Measurements from ENCODE around the gene SLC25A48.
A peak's percentile ranks its signal among the peaks of the same experiment; 100 is the strongest.

SLC25A48 gene, protein sequence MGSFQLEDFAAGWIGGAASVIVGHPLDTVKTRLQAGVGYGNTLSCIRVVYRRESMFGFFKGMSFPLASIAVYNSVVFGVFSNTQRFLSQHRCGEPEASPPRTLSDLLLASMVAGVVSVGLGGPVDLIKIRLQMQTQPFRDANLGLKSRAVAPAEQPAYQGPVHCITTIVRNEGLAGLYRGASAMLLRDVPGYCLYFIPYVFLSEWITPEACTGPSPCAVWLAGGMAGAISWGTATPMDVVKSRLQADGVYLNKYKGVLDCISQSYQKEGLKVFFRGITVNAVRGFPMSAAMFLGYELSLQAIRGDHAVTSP

DNA sequence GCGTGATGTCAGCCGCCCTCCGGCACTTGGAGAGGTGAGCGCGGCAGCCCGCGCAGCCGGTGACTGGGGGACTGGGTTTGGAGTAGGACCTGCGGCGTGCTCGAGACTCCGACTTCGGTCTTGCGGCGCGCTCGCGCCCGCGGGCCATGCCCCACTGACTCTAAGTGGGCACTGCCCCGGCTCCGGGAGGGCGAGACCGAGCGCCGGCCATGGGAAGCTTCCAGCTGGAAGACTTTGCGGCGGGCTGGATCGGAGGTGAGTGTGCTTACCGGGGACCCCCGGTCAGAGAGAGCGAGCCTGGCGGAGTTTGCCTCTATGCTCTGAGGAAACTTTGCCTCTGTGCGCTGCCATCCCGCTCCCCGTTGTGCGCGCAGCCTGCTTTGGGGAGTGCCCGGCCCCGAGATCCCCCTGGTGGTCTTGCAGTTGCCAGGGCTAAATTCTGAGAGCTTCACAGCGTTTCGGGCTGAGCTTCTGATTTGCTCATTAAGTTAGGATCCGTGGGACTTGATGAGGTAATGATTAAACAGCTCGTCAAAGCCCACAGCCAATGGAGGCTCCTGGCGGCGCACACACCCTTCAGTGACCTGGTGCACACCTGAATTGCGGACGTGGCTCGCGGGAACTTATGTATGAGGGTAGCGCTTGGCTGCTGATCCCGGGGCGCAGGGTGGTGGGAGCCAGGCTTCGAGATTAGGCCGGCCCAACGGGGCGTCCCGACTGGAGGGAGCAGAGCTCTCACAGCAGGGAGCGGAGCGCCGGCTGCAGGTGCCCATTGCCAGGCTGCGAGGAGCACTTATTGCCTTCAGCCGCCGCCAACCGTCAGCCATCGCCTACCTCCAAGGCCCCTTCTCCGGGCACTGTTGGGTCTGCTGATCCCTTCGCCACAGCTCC, at the start of gene SLC25A48:
TSS of gene SLC25A48 (plus strand) at position 25 of the 891 bp plus-strand sequence. CDS start at position 210, 185 bp downstream.
- DNase-seq = no peak

DNA sequence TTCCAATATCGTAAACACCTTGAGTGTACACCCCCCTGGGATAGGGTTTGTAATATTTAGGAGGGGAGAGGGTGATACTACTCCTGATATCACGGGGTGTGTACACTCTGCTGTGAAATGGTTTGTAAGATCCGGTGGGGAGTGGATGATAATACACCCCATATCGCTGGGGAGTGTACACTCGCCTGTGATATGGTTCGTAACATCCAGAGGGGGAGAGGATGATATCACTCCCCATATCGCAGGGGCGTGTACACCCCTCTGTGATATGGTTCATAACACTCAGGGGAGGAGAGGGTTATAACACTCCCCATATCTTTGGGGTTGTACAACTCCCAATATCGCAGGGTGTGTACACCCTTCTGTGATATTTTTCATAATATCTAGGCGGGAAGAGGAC, 33.8 kb upstream of the SLC25A48 start:
- DNase-seq = no peak

DNA sequence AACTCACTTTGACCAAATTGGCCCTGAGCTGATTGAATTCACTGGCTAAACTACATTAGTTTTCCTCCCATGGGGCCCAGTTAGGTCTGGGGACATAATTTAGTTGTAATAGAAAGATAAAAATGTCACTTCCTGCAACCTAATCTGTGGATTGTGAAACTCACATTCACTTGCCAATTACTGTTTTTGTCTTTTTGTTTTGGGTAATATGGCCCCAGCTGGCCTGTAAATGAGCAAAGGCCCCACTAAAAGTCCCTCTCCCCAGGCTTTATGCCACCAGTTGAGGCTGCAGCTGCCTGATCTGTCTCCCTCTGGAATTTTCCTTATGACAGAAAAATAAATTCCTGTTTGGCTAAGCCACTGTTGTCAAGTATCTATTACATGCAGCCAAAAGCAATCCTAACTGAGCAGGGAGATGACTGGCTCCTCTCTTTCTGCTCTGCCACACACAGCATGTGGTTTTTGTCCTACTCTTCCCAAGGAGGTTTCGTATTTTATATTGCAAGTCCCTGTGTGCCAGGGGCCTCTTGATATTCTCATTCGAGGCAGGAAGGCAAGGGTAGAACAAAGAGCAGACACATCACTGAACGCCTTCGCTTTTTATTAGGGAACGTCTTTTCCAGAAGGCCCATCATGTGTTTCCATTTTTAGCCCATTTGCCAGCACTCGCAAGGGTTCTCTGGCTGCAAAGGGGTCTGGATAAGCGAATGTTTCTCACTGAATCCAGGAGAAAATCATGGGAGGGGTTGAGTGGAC, 24.1 kb upstream of the SLC25A48 start:
- no peak for DNase-seq

DNA sequence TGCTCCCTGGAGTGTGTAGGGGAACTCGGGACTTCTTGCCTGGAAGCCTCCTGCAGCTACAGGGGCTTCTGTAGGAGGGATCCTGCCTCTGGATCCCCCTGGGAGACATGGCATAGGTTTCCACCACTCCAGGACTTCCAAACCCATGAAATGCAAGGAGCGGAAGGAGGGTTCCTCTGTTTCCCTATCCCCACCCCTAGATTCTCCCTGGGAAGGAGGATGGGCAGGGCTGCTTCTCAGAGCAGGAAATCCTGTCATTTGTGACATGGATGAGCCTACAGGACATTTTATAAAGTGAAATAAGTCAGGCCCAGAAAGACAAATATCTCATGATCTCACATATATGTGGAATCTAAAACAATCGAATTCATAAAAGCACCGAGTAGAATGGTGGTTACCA, 23.5 kb upstream of the SLC25A48 start:
- no peak for DNase-seq

DNA sequence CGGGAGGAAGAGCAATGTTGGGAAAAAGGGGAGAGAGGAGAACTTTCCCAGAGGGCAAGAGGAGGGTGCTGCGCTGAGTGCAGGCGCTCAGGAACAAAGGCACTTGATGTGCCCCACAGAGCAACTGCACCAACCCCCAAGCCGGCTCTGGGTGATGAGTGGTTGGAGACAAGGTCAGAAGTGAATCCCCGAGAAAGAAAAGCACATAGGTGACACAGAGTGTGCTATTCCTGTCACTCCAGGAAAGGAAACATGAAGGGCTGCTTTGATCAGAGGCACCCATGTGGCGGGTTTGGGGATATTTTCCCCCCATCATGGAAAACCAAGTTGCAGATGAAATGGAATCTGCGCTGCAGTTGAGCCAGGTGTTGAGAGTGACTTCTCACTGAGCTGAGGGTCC, 20.7 kb upstream of the SLC25A48 start:
- DNase-seq = no peak

DNA sequence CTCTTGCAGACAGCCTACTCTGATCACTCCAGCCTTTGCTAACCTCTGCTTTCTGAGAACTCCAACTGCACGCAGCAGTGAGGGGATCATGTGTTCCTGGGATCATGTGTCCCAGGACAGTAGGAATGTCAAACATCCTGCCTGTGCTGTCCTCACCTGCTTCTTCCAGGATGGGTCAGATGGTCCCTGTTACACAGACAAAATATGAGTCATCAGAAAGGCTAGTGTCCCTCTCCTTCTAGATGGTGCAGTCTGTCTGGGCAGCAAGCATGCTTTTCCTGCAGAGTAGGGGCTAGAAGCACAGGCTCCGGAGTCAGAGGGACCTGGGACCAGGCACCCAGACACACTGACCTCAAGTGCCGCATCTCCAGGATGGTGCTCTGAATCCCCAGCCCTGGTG, 20.1 kb upstream of the SLC25A48 start:
- no peak for DNase-seq

DNA sequence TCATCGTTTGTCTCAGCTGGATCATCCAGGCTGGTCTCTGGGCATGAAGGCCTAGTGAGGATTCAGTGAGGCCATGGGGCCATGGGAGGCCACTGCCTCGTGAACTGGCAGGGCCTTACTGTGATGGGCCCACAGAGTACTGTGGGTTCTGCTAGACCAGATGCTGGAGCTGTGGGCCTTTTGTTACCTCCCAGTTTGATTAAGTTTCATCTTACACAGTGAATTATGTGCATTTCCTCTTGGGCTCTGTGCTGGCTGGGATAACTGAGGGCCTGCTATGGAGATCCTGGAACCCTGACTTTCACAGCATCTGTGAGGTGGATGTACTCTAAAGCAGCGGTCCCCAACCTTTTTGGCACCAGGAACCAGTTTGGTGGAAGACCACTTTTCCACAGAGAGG, 19.7 kb upstream of the SLC25A48 start:
- DNase-seq = no peak

DNA sequence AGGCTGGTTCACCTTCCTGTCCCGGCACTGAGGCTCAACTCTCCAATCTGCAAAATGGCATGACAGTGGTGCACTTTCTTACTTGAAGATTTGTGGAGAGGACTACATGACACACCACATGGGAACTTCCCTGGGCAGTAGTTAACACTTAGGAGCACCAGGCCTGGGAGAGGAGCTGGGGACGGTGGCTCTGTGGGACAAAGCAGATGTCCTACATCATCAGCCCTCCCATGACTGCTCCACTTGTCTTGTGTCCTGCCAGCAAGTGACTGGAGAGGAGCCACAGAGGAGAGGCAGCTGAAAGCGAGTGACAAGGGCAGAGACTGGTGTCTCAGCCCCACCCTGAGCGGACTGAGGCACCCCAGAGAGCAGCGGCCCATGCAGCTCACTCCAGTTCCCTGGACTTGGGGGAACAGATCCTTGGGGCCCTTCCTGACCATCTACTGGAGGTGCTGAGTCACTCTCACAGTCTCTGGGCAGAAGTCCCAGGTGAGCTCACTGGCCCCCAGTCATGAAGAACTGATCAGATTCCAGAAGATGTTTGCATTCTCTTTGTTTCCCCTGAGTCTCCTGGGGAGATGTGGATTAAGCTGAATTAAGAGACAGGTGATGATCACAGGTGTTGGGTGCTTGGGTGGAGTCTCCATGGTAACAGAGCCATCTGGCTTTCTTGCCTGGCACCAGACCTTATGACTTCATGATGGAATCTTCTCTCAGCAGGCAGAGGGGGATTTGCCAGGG, 13.2 kb upstream of the SLC25A48 start:
- no peak for DNase-seq

DNA sequence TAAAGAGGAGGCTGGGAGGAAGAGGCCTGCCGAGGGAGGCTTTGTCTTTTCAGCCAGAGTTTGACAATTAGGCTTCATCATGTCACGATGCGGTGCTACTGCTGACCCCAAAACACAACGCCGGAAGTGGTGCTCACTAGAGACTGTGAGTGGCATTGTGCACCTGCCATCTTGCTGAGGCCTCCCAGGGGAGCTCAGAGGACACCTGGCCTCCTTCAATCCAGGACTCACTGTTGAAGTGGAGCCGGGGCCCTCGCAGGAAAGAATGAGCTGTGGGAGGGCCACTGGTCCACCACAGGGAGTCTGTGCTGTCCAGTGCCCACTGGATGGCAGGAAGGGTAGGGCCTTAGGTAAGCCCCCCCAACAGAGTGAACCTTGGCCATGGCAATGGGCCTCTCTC, 12.7 kb upstream of the SLC25A48 start:
- no peak for DNase-seq

DNA sequence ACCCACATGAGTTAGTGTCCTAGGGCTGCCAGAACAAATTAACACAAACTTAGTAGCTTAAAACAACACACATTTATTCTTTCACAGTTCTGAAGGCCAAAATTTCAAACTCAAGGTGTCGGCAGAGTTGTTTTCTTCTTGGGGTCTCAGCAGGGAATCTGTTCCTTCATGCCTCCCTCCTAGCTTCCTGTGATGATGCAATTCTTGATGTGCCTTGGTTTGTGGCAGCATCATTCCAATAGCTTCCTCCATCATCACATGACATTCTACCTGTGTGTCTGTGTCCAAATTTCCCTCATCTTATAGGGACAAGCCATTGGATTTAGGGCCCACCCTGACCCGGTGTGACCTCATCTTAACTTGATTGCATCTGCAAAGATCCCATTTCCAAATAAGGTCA, 12.2 kb upstream of the SLC25A48 start:
- DNase-seq = no peak

DNA sequence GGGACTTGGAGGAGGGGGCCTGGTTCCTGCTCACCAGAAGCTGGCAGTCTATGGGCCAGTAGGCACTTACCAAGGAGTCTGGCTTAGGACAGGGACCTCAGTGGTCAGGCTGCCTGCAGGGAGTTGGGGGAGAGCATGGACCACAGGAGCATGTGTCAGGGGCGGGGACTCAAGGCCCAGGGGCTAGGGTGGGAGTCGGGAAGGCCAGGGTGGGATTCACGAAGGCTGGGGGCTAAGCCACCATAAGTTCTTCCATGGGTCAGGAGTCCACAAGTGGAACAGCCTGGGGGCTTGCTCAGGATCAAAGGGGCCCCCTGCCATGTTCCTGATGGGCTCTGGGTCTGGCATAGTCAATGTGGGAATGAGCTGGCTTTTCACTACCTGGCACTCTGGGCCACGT, 11.5 kb upstream of the SLC25A48 start:
- DNase-seq = no peak

DNA sequence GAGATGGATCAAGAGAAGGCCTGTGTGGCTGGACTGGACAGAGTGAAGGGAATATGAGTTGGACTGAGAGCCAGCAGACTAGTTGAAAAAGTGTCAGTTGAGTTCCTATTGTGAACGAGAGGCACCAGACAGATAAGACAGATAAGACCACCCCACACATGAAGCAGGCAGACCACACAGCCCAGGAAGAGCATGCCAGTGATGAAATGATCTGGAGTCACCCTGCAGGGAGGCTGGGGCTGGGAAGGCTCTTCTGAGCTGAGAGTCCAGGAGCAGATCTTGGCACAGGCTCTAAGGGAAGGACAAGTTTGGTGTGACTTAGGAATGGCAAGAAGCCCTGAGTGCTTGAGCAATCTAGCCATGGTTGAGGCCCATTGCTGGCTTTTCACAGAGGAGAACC, 10.6 kb upstream of the SLC25A48 start:
- DNase-seq = no peak

DNA sequence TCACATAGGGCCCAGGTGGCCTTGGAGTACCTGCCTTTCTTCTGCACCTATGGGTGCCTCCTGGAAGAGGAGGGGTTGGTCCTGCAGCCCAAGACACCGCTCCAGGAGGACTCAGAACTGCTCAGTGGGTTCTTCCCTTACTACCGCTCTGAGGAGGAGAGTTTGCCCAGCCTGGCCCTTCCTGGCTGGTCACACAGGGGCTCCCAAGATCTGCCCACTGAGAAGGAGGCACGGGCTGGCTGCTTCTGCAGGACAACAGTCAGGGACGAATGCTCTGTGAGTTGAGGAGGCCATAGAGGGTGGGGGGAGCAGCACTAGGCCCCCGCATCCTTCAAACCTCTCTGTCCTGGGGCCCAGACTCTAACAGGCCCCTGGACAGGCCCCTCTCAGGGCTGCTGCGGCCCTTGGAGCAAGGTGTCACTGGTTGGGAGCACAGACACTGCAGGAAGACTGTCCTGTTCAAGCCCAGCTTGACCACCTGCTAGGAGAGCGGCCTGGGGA, 9.9 kb upstream of the SLC25A48 start:
- no peak for DNase-seq

DNA sequence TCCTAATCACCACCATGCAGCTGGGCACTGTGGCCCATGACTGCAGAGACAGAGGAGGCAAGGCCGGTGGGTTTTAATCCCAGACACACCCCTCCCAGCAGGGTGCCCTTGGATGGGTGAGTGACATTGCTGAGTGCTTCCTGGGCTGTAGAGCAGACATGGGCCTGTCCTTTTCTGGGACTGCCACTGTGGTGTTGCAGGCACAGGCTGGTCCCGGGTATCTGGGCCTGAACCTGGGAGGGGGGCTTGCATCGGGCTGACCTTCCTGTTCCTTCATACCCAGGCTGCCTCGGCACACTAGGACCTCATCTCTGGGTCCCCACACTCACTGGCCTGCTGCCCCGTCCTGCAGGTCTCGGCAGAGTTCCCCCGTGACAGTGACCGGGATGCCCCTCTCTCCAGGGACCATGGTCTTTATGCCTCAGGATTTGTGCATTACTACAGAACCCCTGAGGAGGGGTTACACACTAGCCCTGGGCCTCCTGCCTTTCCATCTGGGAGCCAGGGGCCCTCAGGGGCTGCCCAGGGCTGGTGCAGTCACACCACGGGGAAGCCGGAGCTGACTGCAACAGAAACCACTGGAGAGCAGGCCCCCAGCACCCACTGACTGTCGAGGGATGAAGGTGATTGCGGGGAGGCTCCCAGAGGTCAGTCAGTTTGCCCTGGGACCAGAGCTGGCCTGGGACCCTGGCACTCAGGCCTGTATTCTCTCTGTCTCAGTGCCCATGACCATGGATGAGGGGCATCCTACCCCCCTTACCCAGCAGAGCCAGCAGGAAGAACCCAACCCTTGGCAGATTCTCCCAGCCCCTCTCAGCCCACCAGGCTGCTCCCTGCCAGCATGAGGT, 8.9 kb upstream of the SLC25A48 start:
- DNase-seq = no peak

DNA sequence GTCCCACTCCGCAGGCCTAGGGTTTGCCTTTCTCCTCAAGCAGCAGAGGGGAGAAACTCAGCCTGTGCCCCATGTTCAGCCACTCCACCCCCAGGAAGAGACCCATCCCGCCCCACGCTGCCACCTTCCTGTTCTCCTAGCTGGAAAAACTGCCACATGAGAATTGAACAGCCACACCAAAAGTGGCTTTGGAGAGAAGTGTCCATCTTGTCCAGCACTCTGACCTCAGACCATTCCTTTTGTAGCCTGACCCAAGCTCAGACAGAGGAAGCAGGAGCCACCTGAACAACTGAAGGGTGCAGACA, 8.3 kb upstream of the SLC25A48 start:
- no peak for DNase-seq

DNA sequence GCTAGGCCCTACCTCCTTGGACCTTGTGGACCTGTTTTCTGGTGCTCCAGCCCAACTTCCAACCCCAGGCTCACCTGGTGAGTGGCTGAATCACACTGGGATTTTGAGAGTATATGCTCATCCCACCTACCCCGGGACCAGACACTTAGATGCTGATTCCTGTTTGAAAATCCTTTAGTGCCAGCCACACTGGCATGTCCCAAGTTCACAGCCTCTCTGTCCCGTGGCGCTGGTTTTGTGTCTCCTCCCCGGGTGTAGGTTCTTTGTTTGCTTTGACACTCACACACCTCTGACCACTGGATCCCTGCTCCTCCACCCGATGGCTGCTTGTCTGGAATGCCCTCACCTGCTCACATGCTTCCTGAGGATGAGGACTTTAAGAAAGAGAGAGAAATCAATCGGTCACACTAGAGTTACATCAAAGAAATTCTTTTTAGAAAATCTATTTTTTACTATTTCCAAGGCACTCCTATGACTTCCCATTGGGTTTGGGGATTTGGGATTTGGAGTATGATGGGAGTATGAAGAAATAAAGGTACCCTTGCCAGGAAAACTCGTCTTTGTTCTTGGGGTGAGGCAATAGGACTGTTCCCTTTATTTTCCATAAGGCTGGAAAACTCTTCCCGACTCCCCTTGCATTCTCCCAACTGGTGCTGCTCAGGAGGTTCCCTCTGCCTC, 7.3 kb upstream of the SLC25A48 start:
- DNase-seq = no peak

DNA sequence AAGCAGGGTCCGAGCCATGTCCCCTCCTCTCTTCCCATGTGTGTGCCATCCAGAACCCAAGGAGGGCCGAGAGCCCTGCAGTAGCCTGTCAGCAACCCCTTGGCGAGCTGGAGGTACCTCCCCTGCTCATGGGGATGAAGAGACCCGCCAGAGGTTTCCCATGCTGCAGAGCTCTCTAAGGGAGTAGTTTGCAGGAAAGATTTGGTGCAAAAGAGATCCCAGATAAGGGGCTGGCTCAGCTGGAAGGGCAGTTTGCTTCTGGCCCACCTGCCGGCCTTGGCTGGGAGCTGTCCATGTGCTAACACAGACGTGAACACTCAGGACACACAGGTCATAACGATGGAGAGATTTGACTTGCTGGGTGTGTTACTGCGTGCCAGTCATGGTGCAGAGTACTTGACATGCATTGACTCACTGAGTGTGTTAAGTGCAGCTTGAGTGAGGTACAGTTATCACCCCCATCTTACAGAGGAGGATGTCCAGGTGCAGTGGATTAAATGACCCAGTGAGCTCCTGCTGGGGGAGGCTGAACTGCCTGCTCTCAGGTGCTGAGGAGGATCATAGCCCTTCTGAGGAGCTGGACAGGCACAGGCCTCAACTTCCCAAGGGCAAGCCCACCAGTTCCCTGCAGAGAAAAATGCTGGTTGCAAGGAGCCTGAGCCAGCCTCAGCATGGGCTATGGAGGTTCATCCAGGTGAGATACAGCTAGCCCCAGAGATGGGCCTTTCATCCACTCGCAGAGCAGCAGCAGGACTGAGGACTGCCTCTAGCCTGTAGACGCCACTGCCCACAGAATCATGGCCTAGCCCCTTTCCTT, 6.3 kb upstream of the SLC25A48 start:
- DNase-seq = no peak

DNA sequence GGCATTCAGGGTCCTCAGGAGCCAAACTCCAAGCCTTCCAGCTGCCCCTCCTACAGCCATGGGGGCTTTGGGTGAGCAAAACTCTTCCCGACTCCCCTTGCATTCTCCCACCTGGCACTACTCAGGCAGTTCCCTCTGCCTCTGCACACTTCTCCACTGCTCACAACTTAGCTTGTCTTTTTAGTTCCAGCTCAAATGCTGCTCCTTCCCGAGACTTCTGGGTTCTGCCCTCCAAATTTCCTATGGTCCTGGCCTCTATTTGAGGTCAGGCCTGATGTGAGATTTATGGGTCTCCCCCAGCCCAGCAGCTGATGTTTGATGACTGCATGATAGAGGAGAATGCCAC, 5.7 kb upstream of the SLC25A48 start:
- no peak for DNase-seq

DNA sequence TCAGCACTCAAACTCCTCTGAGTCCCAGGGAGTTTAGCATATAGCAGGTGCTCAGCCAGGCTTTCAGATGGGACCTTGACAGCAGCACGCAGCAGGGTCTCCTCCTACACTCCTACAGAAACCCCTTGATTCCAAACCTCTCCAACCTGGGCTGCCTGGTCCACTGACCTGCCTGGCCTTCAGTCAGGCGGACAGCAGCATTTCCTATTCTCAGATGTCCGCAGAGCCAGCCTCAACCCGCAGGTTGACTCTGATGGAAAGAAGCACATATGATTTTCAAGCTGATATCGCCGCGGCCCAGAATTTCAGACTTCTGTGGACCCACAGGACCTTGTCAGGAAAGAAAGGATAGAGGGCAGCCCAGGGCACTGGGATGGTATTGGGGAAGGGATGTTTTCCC, 5.3 kb upstream of the SLC25A48 start:
- no peak for DNase-seq

DNA sequence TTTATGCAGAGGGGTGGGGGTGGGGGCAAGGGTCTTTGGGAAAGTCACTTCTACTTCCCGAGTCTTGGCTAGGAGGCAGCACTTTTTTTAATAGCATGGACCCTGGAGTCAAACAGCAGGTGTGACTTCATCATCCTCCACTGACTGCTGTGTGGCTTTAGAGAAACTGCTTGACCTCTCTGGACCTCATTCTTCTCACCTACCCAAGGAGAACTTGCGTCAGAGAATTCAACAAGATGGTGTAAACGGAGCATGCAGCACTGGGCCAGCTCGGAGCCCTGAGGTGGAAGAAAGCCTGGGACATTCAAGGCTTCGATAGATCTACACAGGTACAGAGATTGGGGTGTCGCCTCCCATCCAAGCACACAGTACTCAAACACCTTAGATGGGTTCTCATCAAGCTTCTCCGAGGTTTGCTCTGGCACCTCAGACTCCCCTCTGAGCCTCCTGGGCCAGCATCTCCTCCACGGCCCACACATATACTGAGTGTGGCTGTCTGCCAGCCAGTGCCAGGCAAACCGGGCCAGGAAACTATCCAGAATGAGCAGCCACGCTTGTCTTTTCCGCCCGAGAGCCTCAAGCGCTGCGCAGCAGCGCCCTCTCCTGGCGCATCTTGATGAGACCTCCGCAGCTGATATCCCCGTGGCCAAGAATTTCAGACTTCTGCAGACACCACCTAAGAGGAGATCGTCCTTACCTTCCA, 4.6 kb upstream of the SLC25A48 start:
- DNase-seq = peak; percentile 13

All from activated CD4-positive, alpha-beta T cell treated with anti-CD3 and anti-CD28 coated beads, Interleukin-2, amount 50 U/mL, for 1 hour (primary cell).